Measurements from ENCODE around the gene YDJC. TPM values are rescaled to one million over a fixed set of nuclear protein-coding genes. Genes with fewer than 3 reads are reported as not detected.
"Not testable (repeated sequence)": the region's sequence is repeated elsewhere in the genome, so short reads cannot be mapped to it uniquely, and the experiment has no call there.

Gene YDJC, protein sequence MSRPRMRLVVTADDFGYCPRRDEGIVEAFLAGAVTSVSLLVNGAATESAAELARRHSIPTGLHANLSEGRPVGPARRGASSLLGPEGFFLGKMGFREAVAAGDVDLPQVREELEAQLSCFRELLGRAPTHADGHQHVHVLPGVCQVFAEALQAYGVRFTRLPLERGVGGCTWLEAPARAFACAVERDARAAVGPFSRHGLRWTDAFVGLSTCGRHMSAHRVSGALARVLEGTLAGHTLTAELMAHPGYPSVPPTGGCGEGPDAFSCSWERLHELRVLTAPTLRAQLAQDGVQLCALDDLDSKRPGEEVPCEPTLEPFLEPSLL
- polyA plus RNA-seq (2011; rRNA removed) (14.6 and 20.0 TPM in 2 replicates), polyA minus RNA-seq (2011; rRNA and poly(A)+ RNA removed) (4.9 and 7.3 TPM in 2 replicates)

DNA sequence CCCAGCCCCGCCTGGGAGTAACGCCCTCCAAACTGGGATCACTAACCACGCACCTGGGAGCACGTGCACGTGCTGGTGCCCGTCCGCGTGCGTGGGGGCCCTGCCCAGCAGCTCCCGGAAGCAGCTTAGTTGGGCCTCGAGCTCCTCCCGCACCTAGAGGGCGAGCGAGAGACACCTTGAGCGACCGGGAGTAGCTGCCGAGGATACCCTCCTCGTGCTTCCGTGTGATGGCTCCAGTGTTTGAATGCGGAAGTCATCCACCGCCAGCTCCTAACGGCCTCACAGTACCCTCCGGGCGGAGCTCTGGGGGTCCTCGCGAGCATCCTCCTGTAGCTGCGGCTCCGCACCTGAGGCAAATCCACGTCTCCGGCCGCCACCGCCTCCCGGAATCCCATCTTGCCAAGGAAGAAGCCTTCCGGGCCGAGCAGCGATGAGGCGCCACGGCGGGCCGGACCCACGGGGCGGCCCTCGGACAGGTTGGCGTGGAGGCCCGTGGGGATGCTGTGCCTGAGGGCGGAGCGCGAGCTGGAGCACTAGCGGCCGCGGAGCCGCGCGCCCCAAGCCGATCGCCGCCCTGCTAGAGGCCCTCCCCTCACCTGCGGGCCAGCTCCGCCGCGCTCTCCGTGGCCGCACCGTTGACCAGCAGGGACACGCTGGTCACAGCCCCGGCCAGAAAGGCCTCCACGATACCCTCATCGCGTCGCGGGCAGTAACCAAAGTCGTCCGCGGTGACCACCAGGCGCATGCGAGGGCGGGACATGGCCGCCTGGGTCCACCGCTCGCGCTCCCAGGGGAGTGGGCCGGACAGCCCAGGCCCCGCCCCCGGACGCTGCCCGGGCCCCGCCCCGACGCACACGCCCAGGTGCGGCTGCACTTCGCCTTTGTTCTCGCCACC, at the start of gene YDJC:
YDJC (minus strand) TSS at position 768 of the 895 bp plus-strand sequence; CDS start at position 760, 8 bp downstream.
- ChIA-PET POLR2A (no interaction called here), CTCF (interaction anchor here (0.8 to 9.3 kb wide), 11 partner anchors 9 to 53 kb away, joined by 3 to 71 read pairs (median 6); partner anchors contain the start of gene SDF2L1)
- peaks cover 3% of the 10 kb centered on the region for H3K36me3 ChIP-seq (ENCODE audit: control insufficient read depth, insufficient read depth, low read length)
- peak; percentile 24 for DNase-seq (ENCODE audit: low read depth)
- H3K4me3 ChIP-seq (ENCODE audit: low read depth, low read length): peak within 1 kb of the TSS; percentile 99
- no peaks in the 10 kb centered on the region for H3K27me3 ChIP-seq (ENCODE audit: control insufficient read depth, insufficient read depth, low read length)
- TF ChIP-seq, protein P1, sequence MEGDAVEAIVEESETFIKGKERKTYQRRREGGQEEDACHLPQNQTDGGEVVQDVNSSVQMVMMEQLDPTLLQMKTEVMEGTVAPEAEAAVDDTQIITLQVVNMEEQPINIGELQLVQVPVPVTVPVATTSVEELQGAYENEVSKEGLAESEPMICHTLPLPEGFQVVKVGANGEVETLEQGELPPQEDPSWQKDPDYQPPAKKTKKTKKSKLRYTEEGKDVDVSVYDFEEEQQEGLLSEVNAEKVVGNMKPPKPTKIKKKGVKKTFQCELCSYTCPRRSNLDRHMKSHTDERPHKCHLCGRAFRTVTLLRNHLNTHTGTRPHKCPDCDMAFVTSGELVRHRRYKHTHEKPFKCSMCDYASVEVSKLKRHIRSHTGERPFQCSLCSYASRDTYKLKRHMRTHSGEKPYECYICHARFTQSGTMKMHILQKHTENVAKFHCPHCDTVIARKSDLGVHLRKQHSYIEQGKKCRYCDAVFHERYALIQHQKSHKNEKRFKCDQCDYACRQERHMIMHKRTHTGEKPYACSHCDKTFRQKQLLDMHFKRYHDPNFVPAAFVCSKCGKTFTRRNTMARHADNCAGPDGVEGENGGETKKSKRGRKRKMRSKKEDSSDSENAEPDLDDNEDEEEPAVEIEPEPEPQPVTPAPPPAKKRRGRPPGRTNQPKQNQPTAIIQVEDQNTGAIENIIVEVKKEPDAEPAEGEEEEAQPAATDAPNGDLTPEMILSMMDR (IDR thresholded peaks at IDR 0.05; ENCODE audit: insufficient read depth, low read depth, low read length): peak; percentile 68

GRCh38 chr22:21679383-21679782, 49.6 kb upstream of the YDJC start:
- no peaks in the 10 kb centered on the region for H3K27me3 ChIP-seq (ENCODE audit: control insufficient read depth, insufficient read depth, low read length)
- DNase-seq (ENCODE audit: low read depth): no peak
- H3K4me3 ChIP-seq (ENCODE audit: low read depth, low read length): no peak overlapping the region
- TF ChIP-seq, protein P1 (IDR thresholded peaks at IDR 0.05; ENCODE audit: insufficient read depth, low read depth, low read length): no peak
- peaks cover 29% of the 10 kb centered on the region for H3K36me3 ChIP-seq (ENCODE audit: control insufficient read depth, insufficient read depth, low read length)
- ChIA-PET POLR2A (interaction anchor here (0.5 kb wide), 1 partner anchor 387 kb away, joined by 4 read pairs; no protein-coding TSS in a partner anchor), CTCF (interaction anchor here (1.0 kb wide), 1 partner anchor 10 kb away, joined by 3 read pairs; no protein-coding TSS in a partner anchor)

GRCh38 chr22:21678842-21679241, 49.0 kb upstream of the YDJC start:
- DNase-seq (ENCODE audit: low read depth); CTCF ChIA-PET; H3K27me3 ChIP-seq (ENCODE audit: control insufficient read depth, insufficient read depth, low read length); POLR2A ChIA-PET; H3K4me3 ChIP-seq (ENCODE audit: low read depth, low read length): not testable (repeated sequence)
- peaks cover 29% of the 10 kb centered on the region for H3K36me3 ChIP-seq (ENCODE audit: control insufficient read depth, insufficient read depth, low read length)

- ChIA-PET POLR2A (interaction anchor here (0.6 kb wide), 1 partner anchor 103 kb away, joined by 3 read pairs; no protein-coding TSS in a partner anchor), CTCF (no interaction called here)
- H3K36me3 ChIP-seq (ENCODE audit: control insufficient read depth, insufficient read depth, low read length): peaks cover 29% of the 10 kb centered on the region
- no peak for DNase-seq (ENCODE audit: low read depth)
- TF ChIP-seq, protein P1 (IDR thresholded peaks at IDR 0.05; ENCODE audit: insufficient read depth, low read depth, low read length): no peak
- H3K27me3 ChIP-seq (ENCODE audit: control insufficient read depth, insufficient read depth, low read length): no peaks in the 10 kb centered on the region
- H3K4me3 ChIP-seq (ENCODE audit: low read depth, low read length): no peak overlapping the region
These were observed 48.0 kb upstream of the YDJC start for GRCh38 chr22:21677606-21678443.

GRCh38 chr22:21674638-21675245, 44.9 kb upstream of the YDJC start:
- ChIA-PET CTCF (interaction anchor here (1.7 kb wide), 1 partner anchor 298 kb away, joined by 3 read pairs; no protein-coding TSS in a partner anchor), POLR2A (interaction anchor here (0.5 kb wide), 1 partner anchor 61 kb away, joined by 3 read pairs; no protein-coding TSS in a partner anchor)
- TF ChIP-seq, protein P1 (IDR thresholded peaks at IDR 0.05; ENCODE audit: insufficient read depth, low read depth, low read length): no peak
- peaks cover 29% of the 10 kb centered on the region for H3K36me3 ChIP-seq (ENCODE audit: control insufficient read depth, insufficient read depth, low read length)
- no peak for DNase-seq (ENCODE audit: low read depth)
- no peaks in the 10 kb centered on the region for H3K27me3 ChIP-seq (ENCODE audit: control insufficient read depth, insufficient read depth, low read length)
- H3K4me3 ChIP-seq (ENCODE audit: low read depth, low read length): no peak overlapping the region

All from BJ (cell line).